ENCODE results near the gene NPAS2.
A peak's percentile ranks its signal among the peaks of the same experiment; 100 is the strongest.

NPAS2 gene

DNA sequence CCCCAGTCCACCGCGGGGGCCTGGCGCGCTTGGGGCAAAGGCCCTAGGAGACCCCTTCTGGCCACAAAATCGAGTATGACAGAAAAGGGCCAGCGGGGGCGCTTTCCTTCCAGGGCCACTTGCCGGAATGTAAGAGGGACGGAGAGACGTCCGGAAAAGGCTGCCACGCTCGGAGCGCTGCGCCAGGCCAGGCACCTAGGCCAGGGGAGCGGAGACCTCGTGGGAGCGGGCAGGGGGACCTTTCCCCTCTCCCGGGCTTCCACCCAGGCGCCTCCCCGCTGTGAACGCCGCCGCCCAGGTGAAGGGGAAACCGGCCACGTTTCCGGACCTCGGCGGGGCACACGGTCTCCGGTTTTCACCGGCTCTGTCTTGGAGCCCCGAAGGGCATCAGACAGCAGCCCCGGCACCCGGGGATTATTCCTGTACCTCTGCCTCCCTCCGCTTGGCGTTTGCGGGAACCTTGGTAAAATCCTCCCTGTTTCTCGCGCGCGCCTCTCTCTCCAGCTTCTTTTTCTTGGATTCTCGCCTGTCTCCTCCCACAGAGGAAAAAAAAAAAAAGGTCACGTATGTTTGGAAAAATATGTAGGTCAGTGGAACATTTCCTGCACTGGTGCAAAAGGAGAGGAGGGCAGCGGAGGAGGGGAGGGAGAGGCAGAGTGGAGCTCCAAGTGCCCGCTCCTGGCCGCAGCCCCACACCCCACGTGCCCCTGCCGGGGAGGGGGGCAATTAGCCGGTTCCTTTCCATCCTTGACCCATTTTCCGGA is 1.2 kb upstream of the NPAS2 start:
- DNase-seq: peak; percentile 47
- in situ Hi-C loops (cut with MboI; ENCODE audit: low pct_unique_long_range_greater_than_20kb, low sequenced_read_pairs): no loop called here

DNA sequence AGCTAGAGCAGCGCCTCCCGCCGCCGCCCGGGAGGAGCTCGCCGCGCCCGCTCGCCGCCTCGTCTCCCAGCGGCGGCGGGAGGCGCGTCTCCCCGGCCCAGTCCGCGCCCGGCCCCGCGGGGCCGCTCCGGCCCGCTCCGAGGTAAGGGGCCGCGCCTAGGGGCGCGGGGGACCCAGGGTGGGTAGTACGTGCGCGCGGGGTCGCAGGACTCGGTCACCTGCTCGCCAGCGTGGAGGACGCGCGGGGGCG is 259 bp downstream of the NPAS2 start:
- in situ Hi-C loops (cut with MboI; ENCODE audit: low pct_unique_long_range_greater_than_20kb, low sequenced_read_pairs): no loop called here
- no peak for DNase-seq

- DNase-seq: no peak
- in situ Hi-C loops (cut with MboI; ENCODE audit: low pct_unique_long_range_greater_than_20kb, low sequenced_read_pairs): no loop called here
Observed at GRCh38 chr2:100820523-100821254, 750 bp downstream of the NPAS2 start.

DNA sequence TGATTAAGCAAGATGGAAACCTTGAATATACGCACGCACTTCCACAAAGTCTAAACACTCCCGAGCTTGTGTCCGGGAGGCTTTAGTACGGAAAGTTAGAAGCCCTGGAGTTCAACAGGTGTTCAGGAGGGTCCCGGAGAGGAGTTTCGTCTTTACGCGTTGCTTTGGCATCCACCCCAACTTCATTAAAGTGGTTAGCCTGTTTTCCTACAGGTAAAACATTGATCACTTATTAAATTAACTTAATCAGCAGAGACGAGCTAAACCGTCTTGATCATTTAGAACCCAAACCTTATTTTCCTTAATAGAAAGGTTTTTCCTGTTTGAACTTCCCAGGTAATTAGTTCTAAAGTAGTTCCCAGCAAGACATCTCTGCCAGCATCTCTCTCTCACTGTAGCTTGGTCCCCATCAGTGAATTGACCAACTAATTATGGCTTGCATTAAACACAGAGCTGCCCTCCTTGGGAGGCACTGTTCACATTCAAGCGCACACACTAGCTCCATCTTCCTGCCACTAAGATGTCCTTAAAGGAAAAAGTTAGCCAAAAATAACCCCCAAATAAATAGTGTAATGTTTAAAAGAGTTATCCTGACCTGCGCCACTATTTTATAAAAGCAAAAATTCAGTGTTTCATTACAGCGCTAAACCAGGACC is 1.4 kb downstream of the NPAS2 start:
- no peak for DNase-seq
- in situ Hi-C loops (cut with MboI; ENCODE audit: low pct_unique_long_range_greater_than_20kb, low sequenced_read_pairs): no loop called here

GRCh38 chr2:100821911-100822265 is 1.9 kb downstream of the NPAS2 start:
- no peak for DNase-seq
- in situ Hi-C loops (cut with MboI; ENCODE audit: low pct_unique_long_range_greater_than_20kb, low sequenced_read_pairs): no loop called here

- no peak for DNase-seq
- in situ Hi-C loops (cut with MboI; ENCODE audit: low pct_unique_long_range_greater_than_20kb, low sequenced_read_pairs): no loop called here
Observed at GRCh38 chr2:100822587-100823248, 2.8 kb downstream of the NPAS2 start.

DNA sequence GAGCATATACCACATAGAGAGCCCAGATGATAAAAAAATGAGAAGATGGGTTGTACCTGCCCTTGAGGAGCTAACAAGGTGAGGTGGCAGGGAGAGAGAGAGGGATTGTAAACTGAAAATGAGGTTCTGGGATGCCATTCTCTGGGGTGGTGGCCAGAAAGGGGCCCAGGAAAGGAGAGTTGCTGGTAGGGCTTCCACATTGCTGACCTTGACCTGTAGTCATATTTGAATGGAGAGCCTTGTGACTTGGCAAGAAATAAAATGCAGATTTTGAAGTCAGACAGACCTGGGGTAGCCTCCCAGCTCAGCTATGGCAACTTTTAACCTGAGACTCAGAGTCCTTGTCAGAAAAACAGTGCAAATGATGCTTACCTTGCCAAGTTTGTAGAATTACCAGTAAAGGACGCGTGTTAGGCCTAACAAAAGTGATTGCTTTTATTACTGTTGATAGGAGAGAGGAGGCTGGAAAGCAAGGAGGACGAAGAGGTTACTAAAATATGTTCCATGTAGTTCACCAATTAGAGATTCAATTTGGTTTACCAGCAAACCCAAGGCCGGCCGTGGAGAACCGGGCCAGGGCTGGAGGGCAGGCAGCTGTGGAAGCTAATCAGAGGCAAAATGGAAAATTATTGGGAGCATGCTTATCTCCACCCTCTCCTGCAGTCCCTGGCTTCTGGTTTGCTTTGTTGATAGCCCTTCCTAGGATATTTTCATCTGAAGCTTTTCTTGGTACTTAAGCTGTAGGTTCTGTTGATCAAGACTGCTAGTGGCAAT is 3.9 kb downstream of the NPAS2 start:
- no peak for DNase-seq
- in situ Hi-C loops (cut with MboI; ENCODE audit: low pct_unique_long_range_greater_than_20kb, low sequenced_read_pairs): no loop called here

- no peak for DNase-seq
- in situ Hi-C loops (cut with MboI; ENCODE audit: low pct_unique_long_range_greater_than_20kb, low sequenced_read_pairs): no loop called here
Observed at GRCh38 chr2:100824842-100825241, 4.9 kb downstream of the NPAS2 start.

DNA sequence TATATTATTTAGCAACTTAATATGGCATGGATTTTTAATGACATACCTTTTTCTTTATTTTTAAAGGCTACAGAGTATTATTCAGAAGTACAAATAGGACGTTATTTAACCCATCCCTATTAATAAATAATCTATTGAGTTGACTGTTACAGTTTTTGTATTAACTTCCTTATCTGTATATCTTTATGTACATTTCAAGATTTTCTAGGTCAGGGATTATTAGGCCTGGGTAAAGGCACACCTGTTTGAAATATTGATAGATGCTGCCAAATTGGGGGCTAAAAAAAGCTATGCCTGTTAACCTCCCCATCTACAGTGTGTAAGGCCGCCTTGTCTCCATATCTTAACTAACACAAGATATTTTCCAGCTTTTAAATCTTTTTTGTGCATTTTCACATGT is 6.6 kb downstream of the NPAS2 start:
- in situ Hi-C loops (cut with MboI; ENCODE audit: low pct_unique_long_range_greater_than_20kb, low sequenced_read_pairs): no loop called here
- DNase-seq: no peak

- in situ Hi-C loops (cut with MboI; ENCODE audit: low pct_unique_long_range_greater_than_20kb, low sequenced_read_pairs): no loop called here
Observed at GRCh38 chr2:100831158-100831750, 11.3 kb downstream of the NPAS2 start.

GRCh38 chr2:100831831-100832230 is 11.9 kb downstream of the NPAS2 start:
- DNase-seq: no peak
- in situ Hi-C loops (cut with MboI; ENCODE audit: low pct_unique_long_range_greater_than_20kb, low sequenced_read_pairs): no loop called here

More at GRCh38 chr2:100831158-100831750, 11.3 kb downstream of the NPAS2 start:
- DNase-seq: no peak

- in situ Hi-C loops (cut with MboI; ENCODE audit: low pct_unique_long_range_greater_than_20kb, low sequenced_read_pairs): no loop called here
Observed at GRCh38 chr2:100832885-100833284, 12.9 kb downstream of the NPAS2 start.

DNA sequence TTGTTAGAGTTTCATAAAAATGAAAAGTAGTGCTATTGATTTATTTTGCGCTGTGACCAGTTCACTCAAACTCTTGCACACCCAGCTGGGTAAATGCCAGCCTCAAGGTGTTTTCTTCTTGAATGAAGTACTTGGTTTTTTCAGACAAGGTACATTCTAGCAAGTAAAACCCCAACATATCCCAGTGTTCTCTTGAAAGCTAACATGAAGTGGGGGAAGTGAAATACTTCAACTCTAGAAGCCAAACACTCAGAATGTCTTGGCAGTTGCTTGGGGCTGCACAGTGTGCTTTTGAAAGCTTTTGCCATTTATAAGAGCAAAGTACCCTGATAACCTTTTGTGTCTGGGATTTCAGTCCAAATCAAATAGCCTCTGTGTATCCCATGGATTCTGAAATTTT is 13.4 kb downstream of the NPAS2 start:
- in situ Hi-C loops (cut with MboI; ENCODE audit: low pct_unique_long_range_greater_than_20kb, low sequenced_read_pairs): no loop called here

More at GRCh38 chr2:100832885-100833284, 12.9 kb downstream of the NPAS2 start:
- no peak for DNase-seq

DNA sequence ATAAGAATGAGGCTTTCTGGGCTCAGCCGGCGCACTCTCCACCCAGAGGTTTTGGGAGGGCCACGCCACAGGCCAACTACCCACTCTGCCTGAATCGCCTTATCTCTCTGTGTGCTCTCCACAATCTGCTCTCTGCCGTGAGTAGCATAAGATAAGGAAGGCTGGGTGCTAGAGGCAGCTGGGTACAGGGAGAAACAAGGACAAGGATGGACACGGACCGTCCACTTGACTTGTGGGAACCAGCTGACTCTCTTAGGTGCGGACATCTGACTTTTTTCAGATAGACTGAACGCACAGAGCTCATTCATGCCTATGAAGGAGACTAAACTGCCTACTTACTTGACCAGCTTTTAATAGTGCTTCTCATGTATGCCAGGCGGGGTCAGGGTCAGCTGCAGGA is 14.3 kb downstream of the NPAS2 start:
- in situ Hi-C loops (cut with MboI; ENCODE audit: low pct_unique_long_range_greater_than_20kb, low sequenced_read_pairs): no loop called here
- no peak for DNase-seq

More for the DNA sequence above, 13.4 kb downstream of the NPAS2 start:
- no peak for DNase-seq

DNA sequence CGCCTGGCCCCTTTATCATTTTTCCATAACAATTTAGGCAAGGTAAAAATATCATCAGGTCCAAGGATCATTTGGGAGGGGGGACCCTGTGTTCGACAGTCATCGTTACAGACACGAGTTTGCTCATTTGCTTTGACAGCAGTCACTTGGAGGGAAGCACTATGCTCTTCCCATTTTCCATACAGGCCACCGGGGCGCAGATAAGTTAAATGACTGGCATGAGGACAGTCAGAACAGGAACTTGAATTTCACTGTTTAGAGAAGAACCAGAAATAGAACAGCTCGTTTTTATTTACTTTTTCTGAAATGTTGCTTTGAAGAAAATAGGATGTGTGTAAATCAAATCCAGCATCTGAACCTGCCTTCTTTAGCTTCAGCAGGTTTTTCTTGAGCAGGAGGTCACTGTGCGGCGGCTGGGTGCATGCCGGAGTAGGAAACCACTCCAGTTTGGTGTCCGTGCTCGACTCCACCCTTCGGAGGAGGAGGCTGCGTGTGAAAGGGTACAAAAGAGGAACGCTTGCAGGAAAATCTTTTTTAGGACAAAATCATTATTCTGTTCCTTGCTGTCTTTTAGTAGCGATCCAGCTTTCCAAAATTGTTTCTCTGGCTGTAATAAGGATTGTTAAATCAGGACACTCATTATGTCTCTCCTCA is 15.2 kb downstream of the NPAS2 start:
- DNase-seq: no peak
- in situ Hi-C loops (cut with MboI; ENCODE audit: low pct_unique_long_range_greater_than_20kb, low sequenced_read_pairs): no loop called here

- in situ Hi-C loops (cut with MboI; ENCODE audit: low pct_unique_long_range_greater_than_20kb, low sequenced_read_pairs): no loop called here
- no peak for DNase-seq
Observed at GRCh38 chr2:100840519-100840918, 20.6 kb downstream of the NPAS2 start.

DNA sequence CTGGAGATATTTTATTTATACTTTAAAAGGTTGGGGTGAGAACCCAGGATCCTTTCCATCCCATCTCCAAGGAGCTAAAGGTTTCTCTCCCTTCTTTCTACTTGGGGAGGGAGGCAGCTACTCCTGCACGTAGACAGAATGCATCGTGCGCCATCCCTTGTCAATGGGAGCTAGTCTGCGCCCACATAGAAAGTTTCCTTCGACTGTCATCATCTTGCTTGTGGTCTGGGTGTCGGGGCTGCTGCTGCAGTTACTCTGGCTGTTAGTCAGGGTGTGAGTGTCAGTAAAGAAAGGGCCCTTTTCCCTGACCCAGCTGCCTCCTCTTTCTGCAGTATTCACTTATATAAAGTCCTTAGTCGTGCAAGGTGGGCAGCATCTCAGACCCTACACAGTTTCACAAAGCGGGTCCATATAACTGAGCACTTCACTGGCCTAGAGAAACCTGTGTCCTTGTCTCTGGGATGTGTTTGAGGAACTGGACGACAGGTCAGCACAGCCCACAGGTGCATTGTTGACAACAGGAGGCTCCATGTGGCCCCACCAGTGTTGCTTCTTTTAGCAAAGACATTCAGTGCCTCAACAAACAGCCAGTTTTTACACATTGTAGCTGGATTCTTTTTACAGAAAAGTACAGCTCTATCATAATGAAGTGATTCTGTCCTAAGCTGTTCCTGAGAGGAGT is 22.4 kb downstream of the NPAS2 start:
- no peak for DNase-seq
- in situ Hi-C loops (cut with MboI; ENCODE audit: low pct_unique_long_range_greater_than_20kb, low sequenced_read_pairs): no loop called here

GRCh38 chr2:100844514-100844913 is 24.6 kb downstream of the NPAS2 start:
- no peak for DNase-seq
- in situ Hi-C loops (cut with MboI; ENCODE audit: low pct_unique_long_range_greater_than_20kb, low sequenced_read_pairs): no loop called here

Data from KBM-7 (cell line).